ENCODE data around the gene SLC35C1.
"Not testable (repeated sequence)": the region's sequence is repeated elsewhere in the genome, so short reads cannot be mapped to it uniquely, and the experiment has no call there.

The SLC35C1 gene

DNA sequence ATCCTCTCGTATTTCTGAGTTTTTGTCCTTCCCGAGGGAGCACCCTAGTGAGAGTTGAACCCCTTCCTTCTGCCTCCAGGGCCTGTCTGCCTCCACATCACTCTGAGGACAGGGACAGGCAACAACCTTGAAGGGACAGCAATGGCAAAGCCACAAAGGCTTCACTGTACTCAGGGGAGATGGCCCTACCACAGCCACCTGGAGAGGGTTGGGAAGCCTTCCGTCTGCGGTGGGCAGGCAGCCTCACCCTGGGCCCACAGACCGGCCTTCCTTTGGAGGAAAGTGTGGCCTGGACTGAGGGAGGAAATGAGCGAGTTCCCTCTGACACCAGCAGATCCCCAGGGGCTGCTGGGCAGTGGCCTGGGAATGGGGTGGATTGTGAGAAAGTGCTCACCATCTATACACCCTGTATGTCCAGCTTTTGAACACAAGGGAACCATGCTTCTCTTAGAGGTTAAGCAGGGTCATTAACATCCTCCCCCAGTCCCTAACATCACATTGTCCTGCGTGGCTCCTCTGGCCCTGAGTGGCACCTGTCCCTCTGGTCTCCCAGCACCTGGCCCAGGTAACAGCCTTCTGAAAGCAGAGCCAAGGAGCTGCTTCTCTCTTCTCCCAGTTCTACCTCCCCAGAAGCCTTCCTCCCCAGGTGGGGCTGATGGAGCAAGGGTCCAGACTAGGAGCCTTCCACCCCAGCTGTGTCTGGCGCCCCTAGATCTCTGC, 6.8 kb downstream of the SLC35C1 start:
- no peak for DNase-seq

- DNase-seq, result no peak
Measured at GRCh38 chr11:45812581-45813548, 7.9 kb downstream of the SLC35C1 start.

GRCh38 chr11:45815747-45816146, 10.8 kb downstream of the SLC35C1 start:
- DNase-seq, result no peak

- DNase-seq, result no peak
Measured at GRCh38 chr11:45816614-45817013, 11.7 kb downstream of the SLC35C1 start.

DNA sequence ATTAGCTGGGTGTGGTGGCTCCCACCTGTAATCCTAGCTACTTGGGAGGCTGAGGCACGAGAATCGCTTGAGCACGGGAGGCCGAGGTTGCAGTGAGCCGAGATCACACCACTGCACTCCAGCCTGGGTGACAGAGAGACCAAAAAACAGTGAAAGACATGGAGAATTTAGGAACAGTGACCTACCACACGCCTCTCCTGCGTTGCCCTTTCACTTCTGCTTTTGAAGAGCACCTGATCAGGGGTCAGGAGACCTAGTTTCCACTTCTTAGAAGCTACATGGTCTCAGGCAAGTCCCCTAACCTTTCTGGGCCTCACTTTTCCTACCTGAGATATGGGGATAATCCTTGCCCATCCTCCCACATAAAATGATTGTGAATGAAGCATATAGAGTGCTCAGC, 12.2 kb downstream of the SLC35C1 start:
- DNase-seq, result no peak

- DNase-seq, result no peak
Measured at GRCh38 chr11:45818961-45819605, 14.1 kb downstream of the SLC35C1 start.

DNA sequence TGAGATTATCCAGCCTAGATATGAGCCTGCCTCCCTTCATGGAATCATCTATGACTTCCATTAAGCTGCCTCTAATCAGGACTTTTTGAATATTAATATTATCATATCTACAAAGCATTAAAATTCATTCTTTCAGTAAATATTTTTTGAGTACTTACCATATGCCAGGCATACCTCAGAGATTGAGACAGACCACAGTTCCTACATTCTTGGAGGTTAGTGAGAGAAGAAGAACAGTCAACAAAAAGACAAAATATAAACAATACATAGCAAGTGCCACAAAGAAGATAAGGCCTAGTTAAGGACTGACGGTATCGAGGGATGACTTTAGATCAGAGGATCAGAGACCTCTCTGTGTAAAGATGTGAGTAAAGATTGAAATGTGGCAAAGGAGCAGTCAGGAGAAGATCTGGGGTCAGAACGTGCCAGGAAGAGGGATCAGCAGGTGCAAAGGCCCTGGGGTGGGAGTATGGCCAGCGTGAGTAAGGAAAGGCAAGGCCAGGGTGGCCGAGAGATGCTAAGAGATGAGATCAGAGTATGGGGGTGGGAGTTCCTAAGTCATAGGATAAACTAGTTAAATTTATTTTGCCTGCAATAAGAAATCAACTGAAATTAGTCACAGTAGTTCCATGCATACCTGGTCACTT, 15.4 kb downstream of the SLC35C1 start:
- DNase-seq, result no peak

GRCh38 chr11:45826492-45826891, 21.5 kb downstream of the SLC35C1 start:
- DNase-seq, result not testable (repeated sequence)

DNA sequence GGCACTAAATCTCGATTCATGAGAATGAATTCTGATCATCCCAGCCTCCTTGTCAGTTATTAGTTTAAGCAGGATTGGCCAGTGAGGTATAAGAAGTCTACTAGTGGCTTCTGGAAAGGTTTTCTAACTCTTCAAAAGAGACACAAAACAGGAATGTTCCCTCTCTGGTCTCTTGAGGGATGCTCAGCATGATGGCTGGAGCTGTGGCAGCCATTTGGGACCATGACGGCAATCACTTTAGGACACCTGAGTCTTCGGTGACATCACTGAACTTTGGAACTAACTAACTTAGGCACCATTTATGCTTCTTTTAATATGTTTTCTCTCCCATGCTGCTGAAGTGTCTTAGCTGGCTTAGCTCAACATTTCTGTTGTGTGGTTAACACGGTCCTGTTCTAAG, 22.2 kb downstream of the SLC35C1 start:
- DNase-seq, result no peak

- DNase-seq, result no peak
Measured at GRCh38 chr11:45828996-45829395, 24.0 kb downstream of the SLC35C1 start.

DNA sequence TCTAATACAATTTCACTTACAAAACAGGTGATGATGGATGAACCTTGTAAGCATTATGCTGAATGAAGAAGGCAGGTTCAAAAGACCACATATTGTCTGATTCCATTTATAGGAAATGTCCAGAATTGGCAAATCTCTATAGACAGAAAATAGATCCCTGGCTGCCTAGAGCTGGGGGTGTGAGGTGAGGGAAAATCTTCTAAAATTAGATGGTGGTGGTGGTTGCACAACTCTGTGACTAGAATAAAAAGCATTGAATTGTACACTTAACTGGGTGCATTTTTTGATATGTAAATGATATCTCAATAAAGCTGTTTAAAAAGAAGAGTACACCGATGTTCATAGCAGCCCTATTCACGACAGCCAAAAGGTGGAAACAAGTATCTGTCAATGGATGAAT, 25.6 kb downstream of the SLC35C1 start:
- DNase-seq, result no peak

GRCh38 chr11:45832811-45833441, 28.0 kb downstream of the SLC35C1 start:
- no peak for DNase-seq

DNA sequence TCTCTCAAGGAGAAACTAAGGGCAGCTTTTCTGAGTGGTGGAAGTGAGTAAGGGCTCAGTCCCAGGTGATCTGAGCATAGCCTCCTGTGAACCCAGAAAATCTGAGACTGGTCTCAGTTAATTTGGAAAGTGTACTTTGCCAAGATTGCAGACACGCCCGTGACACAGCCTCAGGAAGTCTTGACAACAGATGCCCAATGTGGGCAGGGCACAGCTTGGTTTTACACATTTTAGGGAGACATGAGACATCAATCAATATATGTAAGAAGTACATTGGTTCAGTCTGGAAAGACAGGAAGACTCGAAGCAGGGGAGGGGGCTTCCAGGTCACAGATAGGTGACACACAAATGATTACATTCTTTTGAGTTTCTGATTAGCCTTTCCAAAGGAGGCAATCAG, 28.8 kb downstream of the SLC35C1 start:
- no peak for DNase-seq

DNA sequence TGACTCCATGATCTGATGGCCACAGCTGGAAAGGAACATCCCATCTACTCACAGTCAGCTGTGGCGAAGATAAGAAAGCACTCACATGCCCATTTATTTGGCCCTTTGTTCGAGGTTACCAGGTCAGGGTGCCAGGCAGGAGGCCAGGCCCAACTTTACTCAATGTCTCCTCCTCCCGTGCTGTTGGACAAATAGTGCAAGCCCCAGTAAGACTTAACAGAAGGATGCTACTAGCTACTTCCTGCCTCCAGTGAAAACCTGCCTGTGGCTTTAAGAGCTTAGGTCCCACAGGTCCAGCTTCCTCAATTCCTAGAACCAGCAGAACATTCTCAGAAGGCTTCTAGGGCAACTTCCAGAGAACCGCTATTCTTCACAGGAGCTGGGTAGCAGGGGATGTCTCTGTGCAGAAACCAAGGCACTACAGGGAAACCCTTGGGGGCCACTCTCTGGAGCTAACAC, 29.4 kb downstream of the SLC35C1 start:
- peak; percentile 66 for DNase-seq

DNA sequence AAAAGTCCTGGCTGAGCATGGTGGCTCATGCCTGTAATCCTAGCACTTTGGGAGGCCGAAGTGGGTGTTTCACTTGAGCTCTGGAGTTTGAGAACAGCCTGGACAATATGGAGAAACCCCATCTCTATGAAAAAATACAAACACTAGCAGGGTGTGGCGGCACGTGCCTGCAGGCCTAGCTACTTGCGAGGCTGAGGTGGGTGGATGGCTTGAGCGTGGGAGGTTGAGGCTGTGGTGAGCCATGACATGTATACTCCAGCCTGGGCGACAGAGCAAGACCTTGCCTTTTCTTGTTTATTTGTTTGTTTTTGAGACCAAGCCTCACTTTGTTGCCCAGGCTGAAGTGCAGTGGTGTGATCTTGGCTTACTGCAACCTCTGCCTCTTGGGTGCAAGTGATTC, 34.3 kb downstream of the SLC35C1 start:
- no peak for DNase-seq

GRCh38 chr11:45840251-45840650, 35.3 kb downstream of the SLC35C1 start:
- DNase-seq, result not testable (repeated sequence)

DNA sequence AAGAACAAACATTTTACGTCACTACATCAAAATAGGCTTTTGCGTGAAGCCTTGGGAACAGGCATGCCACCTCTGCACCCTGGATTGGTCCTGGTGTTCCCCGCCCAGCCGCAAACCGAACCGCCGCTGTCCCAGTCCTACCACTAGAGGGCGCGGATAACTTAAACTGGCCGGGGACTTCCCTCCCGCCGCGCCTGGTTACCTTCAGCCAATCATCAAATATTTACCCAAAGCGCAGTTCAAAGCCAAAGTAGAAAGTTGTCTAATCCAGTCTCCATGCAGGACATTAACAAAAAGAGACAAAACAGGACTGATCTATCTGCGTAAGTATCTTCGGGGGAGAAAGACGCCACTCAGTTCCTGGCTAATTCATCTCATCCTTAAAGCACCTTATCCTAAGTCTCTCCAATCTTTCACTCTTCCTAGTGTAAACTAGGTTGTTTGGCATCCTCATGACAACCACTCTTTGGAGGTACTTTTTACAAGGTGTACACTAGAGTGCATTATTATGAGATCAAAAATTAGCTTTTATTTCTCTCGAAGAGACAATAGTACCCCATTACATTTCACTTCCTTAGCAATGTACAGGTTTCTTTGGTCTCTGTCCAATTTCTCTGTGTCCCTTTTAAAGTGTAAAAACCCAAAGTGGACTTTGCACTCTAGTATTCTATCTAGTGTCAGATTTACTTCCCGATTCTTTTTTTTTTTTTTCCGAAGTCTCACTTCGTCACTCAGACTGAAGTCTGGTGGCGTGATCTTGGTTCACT, 38.4 kb downstream of the SLC35C1 start:
- peak; percentile 84 to 91 for DNase-seq

DNA sequence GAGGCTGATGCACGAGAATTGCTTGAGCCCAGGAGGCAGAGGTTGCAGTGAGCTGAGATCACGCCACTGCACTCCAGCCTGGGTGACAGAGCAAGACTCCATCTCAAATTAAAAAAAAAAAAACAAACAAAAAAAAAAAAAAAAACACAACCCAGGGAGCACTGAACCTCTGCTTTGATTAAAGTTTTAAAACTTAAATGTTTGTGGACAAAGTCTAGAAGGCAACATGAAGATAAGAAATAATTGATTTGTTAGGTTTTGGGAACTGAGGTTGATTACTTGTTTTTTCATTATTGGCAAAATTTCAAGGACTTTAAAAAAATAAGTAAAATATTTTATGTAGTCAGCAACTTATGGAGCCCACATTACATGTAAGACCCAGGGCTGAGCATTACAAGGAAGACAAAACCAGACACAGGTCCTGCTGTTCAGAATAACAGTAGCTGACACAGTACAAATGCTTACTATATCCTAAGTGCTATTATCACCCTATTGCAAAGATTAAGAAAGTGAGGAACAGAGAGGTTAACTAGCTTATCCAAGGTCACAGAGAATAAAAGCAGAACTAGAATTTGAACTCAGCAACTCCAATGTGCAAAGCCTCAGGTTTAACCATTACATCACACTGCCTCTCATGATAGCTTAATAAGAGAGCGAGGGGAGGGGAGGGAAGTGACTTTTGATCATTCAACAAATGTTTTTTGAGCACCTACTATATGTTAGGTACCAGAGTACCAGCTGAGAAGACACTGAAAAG, 40.1 kb downstream of the SLC35C1 start:
- DNase-seq, result peak in 1 of 2 experiments; percentile 17

DNA sequence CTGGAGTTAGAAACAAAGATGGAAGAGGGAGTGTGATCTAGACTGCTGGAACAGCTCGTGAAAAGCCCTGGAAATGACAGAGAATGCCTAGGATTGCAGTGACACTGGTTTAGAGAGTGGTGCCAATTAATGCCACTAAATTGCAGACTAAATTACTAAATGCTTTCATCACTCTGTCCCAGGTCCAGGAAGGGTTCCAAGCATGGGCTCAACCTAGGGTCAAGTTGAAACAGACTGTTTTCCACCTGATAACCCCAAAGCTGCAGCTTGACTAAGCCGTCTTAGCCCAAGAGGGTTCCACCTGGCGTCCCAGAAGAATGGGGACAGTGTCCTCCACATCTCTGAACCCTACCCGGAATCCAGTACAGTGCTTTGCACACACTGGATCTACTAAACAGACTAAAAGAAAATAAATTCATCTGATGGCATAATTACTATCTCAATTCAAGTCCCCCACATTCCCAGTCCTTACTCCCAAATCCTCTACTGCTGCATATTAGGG, 41.3 kb downstream of the SLC35C1 start:
- DNase-seq, result no peak

Data from AML-193 (cell line).